ENCODE data around the gene TMEM184B.

Gene TMEM184B

DNA sequence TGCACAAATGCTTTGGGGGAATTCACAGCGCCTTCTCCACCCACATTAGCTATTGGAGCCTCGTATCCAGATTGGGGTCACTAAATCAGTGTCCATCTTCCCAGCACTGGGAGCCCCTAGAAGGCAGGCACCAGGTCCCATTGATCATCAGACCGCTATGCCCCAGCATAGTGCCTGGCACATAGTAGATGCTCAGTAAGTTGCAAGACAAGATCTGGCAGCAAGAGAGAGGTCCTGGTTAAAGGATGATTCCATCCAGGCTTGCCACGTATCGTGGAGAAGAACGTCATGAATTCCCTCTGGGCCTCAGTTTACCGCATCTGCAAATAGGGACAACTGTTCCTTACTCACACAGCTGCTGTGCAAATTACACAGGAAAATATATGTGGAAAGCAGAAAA, 1.7 kb downstream of the TMEM184B start:
- Mint-ChIP-seq H3K27ac (no peak overlapping the region), H3K9me3 (no peaks in the 10 kb centered on the region), H3K4me1 (peaks cover 56% of the 10 kb centered on the region), H3K27me3 (no peaks in the 10 kb centered on the region), H3K36me3 (ENCODE audit: low read depth) (no peaks in the 10 kb centered on the region), H3K4me3 (peak overlapping the region; percentile 82)
- no peak for ATAC-seq
- no peak for DNase-seq

DNA sequence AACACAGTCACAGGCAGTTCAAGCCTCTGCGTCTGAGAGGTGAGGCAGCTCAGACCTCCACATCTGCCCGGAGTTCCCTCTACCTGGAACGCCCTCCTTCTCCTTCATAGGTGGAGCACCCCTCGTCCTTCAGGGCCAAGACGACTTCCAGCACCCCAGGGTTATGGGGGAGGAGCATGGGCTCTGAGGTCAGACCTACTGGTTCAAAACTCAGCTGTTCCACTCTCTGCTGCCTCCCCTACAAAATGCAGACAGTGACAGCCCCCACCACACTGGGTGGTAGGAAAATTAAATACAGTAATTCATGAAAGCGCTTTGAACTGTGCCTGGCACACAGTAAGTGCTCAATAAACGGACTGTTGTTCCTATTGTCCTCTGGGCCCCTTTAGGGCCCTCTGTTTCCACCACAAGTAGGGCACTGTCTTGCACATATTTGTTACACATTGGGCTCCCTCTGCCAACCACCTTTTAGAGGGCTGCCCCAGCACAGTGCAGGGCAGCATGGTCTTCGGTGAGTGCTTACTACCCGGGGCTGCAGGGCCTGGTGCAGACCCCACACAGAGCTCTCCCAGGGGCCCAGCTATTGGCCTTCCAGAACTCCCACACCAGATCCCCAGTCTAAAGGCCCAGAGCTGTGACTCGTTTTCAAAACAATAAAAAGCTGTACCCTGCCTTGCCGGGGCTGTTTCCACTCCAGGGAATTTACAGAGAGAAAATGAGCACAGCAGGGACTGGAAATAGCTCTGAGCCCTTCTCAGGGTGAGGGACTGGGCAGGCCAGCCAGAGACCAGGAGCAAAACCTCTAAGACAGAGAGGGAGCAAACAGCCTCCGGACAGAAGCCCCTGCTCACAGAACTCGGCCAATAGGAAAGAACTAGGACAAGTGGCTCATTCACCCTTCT, 2.5 kb downstream of the TMEM184B start:
- DNase-seq (no peak), ATAC-seq (no peak)
- peaks cover 57% of the 10 kb centered on the region for H3K4me1 Mint-ChIP-seq
- peak overlapping the region; percentile 17 for H3K4me3 Mint-ChIP-seq
- no peaks in the 10 kb centered on the region for H3K36me3 Mint-ChIP-seq (ENCODE audit: low read depth)
- H3K27me3 Mint-ChIP-seq: no peaks in the 10 kb centered on the region
- H3K27ac Mint-ChIP-seq: no peak overlapping the region
- H3K9me3 Mint-ChIP-seq: no peaks in the 10 kb centered on the region

DNA sequence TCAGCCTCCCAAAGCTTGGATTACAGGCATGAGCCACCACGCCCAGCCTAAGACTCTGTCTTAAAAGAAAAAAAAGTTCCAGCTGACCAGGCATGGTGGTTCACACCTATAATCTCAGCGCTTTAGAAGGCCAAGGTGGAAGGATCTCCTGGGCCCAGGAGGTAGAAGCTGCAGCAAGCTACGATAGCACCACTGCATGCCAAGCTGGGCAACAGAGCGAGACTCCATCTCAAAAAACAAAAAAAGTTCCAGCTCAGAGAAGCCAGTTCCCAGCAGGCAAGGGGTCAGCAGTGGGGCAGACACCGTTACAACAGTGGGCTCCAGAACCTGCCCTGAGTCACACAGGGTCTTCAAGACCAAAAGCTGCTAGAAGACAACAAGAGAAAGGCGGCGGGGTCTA, 3.3 kb downstream of the TMEM184B start:
- Mint-ChIP-seq H3K36me3 (ENCODE audit: low read depth) (peaks cover 1% of the 10 kb centered on the region), H3K9me3 (no peaks in the 10 kb centered on the region), H3K4me1 (peaks cover 60% of the 10 kb centered on the region), H3K27me3 (no peaks in the 10 kb centered on the region), H3K4me3 (no peak overlapping the region), H3K27ac (no peak overlapping the region)
- no peak for ATAC-seq
- DNase-seq: no peak

DNA sequence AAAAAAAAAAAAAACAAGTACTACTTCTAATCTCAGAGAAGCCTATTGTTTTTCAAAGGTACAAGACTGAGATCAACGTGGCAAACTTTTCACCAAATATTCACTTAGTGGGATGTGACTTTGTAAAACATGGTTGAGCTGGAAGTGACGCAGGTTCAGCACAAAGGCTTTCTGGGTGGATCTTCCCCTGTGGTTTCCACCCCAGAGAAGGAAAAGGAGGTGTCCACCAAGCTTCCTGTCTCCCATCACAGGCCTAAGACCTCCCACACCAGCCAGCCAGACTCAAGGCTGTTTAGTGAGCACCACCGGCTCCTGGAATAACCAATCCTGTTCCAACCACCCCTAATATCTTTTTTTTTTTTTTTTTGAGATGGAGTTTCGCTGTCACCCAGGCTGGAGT, 5.7 kb downstream of the TMEM184B start:
- Mint-ChIP-seq H3K9me3 (no peaks in the 10 kb centered on the region), H3K27ac (peak overlapping the region; percentile 70), H3K4me3 (no peak overlapping the region), H3K27me3 (no peaks in the 10 kb centered on the region), H3K4me1 (peaks cover 54% of the 10 kb centered on the region), H3K36me3 (ENCODE audit: low read depth) (peaks cover 1% of the 10 kb centered on the region)
- DNase-seq: peak; percentile 45
- ATAC-seq: peak; percentile 55

DNA sequence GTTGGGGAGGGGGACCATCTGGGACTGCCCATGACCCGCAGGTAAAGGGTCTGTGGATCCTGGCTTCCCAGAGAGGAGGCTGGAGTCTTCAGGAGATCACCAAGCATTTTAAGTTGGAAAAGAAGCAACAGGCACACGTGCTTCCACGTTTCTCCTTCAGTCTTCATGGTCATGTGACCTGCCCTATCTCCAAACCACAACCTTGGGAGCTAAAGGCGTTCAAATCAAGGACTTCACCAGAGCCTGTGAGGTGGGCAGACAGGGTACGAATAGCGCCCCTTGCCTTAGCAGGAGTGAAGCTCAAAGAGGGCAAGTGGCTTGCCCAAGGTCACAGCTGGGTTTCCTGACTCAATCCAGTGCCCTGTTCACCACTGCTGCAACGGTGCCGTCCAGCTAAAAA, 6.7 kb downstream of the TMEM184B start:
- no peaks in the 10 kb centered on the region for H3K9me3 Mint-ChIP-seq
- H3K4me3 Mint-ChIP-seq: no peak overlapping the region
- peaks cover 1% of the 10 kb centered on the region for H3K36me3 Mint-ChIP-seq (ENCODE audit: low read depth)
- H3K27ac Mint-ChIP-seq: peak overlapping the region; percentile 70
- no peak for DNase-seq
- no peaks in the 10 kb centered on the region for H3K27me3 Mint-ChIP-seq
- peaks cover 49% of the 10 kb centered on the region for H3K4me1 Mint-ChIP-seq
- no peak for ATAC-seq

DNA sequence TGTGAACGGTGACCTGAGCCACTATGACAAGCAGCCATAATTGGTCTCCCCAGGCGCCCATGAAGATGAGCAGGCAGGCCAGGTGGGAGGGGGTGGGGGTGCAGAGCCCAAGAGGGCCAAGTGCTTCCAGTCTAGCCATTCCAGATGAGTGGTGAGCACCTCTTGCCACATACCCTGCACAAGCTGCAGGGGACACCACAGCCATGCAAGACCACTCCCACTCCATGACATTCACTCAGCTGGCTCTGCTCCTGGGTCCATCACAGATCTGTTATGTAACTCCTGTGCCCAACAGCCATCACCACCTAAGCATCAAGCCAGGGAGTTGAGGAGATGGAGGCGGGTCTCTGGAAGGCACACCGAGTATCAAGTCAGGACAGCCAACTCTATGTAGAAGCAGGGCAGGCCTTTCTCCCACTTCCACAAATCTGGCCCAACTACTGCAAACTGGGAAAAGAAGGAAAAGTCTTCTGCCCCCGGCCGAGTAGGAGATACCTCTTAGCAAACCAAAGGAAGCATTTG, 8.4 kb downstream of the TMEM184B start:
- no peak overlapping the region for H3K27ac Mint-ChIP-seq
- peaks cover 43% of the 10 kb centered on the region for H3K4me1 Mint-ChIP-seq
- ATAC-seq: no peak
- no peaks in the 10 kb centered on the region for H3K9me3 Mint-ChIP-seq
- H3K4me3 Mint-ChIP-seq: no peak overlapping the region
- H3K27me3 Mint-ChIP-seq: no peaks in the 10 kb centered on the region
- H3K36me3 Mint-ChIP-seq (ENCODE audit: low read depth): peaks cover 1% of the 10 kb centered on the region
- DNase-seq: no peak

DNA sequence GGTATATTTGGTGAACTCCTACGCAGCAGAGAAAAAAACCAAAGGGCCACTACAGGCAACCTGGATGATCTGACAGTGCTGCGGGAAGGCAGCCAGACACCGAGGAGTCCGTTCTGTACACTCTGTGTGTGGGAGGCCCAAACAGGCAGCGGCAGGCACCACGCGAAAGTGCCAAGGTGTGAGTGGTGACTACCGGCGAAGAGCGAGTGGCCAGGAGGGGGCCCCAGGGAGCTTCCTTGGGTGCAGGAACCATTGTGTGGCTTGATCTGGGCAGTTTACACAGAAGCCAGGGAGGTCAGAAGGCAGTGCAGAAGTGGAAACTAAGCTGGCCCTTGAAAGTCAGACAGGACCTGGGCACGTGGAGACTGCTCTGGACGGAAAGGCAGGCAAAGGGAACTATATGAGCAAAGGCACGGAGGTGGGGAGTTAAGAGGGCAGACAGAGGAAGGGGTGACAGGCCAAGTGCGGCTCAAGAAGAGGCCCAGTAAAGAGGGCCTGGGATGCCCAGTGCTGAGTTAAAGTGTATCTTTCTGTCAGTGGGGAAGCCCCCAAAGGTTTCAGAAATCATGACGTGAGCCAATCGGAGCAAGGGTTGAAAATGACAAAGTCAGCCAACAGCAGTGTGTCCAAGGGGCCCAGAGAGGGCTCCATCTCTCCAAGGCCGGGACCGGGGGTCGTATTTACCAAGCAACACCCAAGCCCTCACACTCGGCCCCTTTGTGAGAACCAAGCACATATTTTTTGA, 10.6 kb downstream of the TMEM184B start:
- ATAC-seq: peak; percentile 70
- peak; percentile 55 for DNase-seq
- H3K4me1 Mint-ChIP-seq: peaks cover 28% of the 10 kb centered on the region
- H3K9me3 Mint-ChIP-seq: no peaks in the 10 kb centered on the region
- H3K27me3 Mint-ChIP-seq: no peaks in the 10 kb centered on the region
- H3K36me3 Mint-ChIP-seq (ENCODE audit: low read depth): peaks cover 1% of the 10 kb centered on the region
- no peak overlapping the region for H3K4me3 Mint-ChIP-seq
- peak overlapping the region; percentile 63 for H3K27ac Mint-ChIP-seq

DNA sequence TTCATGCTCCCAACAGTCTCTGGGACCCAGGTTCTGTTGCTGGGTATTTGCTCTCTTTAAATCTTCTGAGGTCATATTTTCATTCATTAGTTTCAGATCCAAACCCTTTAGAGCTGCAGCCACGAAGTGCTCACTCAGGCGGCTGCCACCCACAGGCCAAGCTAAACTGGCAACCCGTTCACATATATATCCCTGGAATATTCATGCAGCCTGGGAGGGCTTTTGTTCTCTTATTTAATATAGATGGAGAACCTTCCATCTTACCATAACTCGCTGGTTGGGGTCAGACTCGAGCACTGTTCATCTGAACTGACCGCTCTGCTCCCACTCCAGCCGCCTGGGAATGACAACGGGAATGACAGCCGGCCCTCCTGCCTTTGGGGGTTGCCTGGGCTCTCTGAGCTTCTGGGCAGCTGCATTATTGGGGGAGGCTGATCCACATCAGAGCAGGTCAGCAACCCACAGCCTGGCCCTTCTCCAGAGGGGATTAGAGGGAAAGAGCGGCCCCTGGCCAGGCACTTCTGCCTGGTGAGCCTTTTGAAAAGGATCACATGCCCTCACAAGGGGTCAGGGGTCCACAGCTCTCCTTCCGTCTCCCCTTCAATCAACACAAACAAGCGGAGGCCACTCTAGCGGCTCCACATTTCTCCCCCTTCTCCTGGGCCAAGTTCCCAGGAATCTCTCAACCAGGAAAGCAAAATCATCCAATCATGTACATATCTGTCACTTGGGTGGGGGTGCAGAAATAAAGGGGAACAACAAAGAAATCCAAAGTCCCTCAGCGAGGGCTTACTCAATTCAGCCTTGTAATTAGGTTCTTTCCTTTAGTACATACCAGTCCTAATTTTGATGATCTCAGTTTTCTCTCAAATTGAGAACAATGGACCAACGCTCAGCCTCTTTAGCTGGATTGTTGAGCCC, 11.8 kb downstream of the TMEM184B start:
- Mint-ChIP-seq H3K27me3 (no peaks in the 10 kb centered on the region), H3K4me1 (peaks cover 17% of the 10 kb centered on the region), H3K27ac (no peak overlapping the region), H3K4me3 (no peak overlapping the region), H3K36me3 (ENCODE audit: low read depth) (peaks cover 1% of the 10 kb centered on the region), H3K9me3 (no peaks in the 10 kb centered on the region)
- DNase-seq (no peak), ATAC-seq (no peak)

DNA sequence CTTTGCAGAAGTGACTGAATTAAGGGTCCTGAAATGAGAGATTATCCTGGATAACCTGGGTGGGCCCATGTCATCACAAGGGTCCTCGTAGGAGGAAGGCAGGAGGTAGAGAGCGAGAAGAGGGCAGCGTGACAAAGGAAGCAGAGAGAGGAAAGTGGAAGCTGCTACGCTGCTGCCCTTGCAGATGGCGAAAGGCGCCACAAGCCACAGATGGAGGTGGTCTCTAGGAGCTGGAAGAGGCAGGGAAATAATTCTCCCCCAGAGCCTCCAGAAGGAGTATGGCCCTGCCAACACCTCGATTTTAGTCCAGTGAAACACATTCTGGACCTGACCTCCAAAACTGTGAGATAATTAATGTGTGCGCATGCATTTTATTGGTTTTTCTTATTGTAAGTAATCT, 13.4 kb downstream of the TMEM184B start:
- no peak for DNase-seq
- H3K27ac Mint-ChIP-seq: no peak overlapping the region
- ATAC-seq: no peak
- H3K9me3 Mint-ChIP-seq: no peaks in the 10 kb centered on the region
- H3K27me3 Mint-ChIP-seq: no peaks in the 10 kb centered on the region
- no peak overlapping the region for H3K4me3 Mint-ChIP-seq
- H3K36me3 Mint-ChIP-seq (ENCODE audit: low read depth): no peaks in the 10 kb centered on the region
- H3K4me1 Mint-ChIP-seq: peaks cover 17% of the 10 kb centered on the region

DNA sequence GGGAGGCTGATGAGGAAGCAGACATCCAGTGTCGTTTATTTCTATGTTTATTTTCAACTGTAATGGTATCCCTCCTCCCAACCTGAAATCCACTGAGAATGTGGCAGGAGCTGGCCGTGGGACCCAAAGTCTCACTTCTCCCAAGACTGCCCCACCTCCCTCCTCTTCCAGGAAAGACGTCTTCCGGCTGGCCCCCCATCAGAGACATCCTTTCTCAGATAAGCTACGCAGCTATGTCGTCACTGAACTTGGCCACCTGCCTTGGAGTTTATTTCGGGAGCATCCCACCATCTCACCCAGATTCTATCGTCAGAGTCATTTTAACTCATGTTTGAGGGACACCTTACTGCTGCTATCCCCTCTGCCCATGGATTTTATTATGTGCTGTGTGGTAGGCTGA, 13.9 kb downstream of the TMEM184B start:
- peaks cover 17% of the 10 kb centered on the region for H3K4me1 Mint-ChIP-seq
- DNase-seq: no peak
- no peak for ATAC-seq
- H3K9me3 Mint-ChIP-seq: no peaks in the 10 kb centered on the region
- H3K36me3 Mint-ChIP-seq (ENCODE audit: low read depth): no peaks in the 10 kb centered on the region
- no peak overlapping the region for H3K4me3 Mint-ChIP-seq
- H3K27me3 Mint-ChIP-seq: no peaks in the 10 kb centered on the region
- H3K27ac Mint-ChIP-seq: no peak overlapping the region

DNA sequence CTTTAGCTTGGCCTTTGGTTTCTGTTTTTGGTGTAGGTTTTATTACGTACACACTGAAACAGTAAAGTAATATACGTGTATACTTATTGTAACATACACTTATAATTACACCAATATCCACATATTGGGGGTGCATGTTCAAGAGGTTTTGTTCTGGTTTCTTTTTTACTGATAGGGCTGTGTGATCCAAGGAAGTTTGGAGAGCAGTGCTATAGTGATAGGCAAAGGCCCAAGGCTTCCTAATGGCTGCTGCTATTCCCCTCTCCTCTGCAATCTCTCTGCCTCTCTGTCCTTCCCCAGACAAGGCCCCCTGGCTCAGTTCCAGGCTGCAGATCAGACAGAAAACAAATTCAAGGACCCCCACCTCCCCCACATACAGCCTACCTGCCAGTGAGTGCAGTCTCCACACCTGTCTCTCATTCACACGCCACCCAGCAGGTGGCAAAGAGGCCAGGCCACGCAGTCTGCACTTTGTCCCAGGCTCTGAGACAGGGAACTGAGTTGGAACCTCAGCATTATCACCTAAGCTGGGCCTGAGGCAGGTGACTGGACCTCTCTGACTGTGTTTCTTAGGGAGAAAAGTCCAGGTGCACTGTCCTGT, 15.1 kb downstream of the TMEM184B start:
- no peaks in the 10 kb centered on the region for H3K27me3 Mint-ChIP-seq
- H3K27ac Mint-ChIP-seq: no peak overlapping the region
- ATAC-seq (no peak), DNase-seq (no peak)
- no peaks in the 10 kb centered on the region for H3K36me3 Mint-ChIP-seq (ENCODE audit: low read depth)
- H3K9me3 Mint-ChIP-seq: no peaks in the 10 kb centered on the region
- no peak overlapping the region for H3K4me3 Mint-ChIP-seq
- peaks cover 17% of the 10 kb centered on the region for H3K4me1 Mint-ChIP-seq

DNA sequence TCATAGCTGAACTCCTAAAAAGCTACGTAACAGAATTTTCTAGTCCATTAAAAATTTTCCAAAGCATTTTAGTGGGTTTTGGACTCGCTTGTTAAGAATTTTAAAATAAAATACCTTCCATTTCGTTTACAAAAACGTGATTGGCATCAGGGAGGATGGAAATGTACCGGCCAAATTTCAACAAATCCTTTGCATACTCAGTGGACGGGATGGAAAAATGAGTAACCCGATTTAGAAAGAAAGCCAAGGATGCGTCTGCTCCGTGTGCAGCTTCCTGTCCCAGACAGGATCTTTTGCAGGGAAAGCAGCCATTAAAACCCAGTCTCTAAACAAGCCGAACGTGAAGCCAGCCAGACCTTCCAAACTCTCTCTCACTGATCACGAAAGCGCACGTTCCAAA, 15.6 kb downstream of the TMEM184B start:
- Mint-ChIP-seq H3K27ac (no peak overlapping the region), H3K27me3 (no peaks in the 10 kb centered on the region), H3K36me3 (ENCODE audit: low read depth) (no peaks in the 10 kb centered on the region), H3K4me1 (peaks cover 14% of the 10 kb centered on the region), H3K9me3 (no peaks in the 10 kb centered on the region), H3K4me3 (no peak overlapping the region)
- ATAC-seq (no peak), DNase-seq (no peak)

DNA sequence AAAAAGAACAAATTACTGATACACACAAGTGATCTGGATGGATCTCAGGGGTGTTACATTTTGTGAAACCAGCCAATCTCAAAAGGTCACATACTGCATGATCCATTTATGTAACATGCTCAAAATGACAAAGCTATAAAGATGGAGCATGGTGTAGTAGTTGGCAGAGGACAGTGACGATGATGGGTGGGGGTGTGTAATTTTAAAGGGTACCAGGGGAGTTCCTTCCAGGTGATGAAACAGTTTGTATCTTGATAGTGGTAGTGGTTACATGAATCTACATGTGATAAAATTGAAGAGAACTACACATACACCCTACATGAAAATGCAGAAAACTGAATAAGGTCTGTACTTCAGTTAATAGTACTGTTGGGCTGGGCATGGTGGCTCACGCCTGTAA, 17.1 kb downstream of the TMEM184B start:
- no peak for ATAC-seq
- no peaks in the 10 kb centered on the region for H3K27me3 Mint-ChIP-seq
- no peak for DNase-seq
- no peaks in the 10 kb centered on the region for H3K36me3 Mint-ChIP-seq (ENCODE audit: low read depth)
- H3K4me3 Mint-ChIP-seq: no peak overlapping the region
- peaks cover 8% of the 10 kb centered on the region for H3K4me1 Mint-ChIP-seq
- H3K27ac Mint-ChIP-seq: no peak overlapping the region
- no peaks in the 10 kb centered on the region for H3K9me3 Mint-ChIP-seq

DNA sequence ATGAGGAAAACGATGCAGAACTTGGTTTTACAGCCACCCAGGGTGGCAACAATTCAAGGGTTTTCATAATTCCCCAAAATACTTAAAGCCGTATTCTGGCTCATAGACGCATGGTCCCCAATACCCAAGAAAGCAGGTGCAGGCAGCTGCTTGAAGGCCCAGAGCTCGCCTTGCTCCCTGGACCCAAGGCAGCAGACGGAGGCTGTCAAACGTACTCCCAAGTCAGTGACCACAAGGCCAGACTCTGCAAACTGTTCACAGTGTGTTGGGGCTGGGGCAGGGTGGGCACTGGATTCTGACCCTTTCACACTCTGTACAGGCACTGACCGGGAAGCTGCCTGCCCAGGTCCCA, 21.5 kb downstream of the TMEM184B start:
- H3K4me1 Mint-ChIP-seq: peaks cover 3% of the 10 kb centered on the region
- H3K27me3 Mint-ChIP-seq: no peaks in the 10 kb centered on the region
- no peak for ATAC-seq
- H3K4me3 Mint-ChIP-seq: no peak overlapping the region
- no peak overlapping the region for H3K27ac Mint-ChIP-seq
- no peaks in the 10 kb centered on the region for H3K9me3 Mint-ChIP-seq
- DNase-seq: no peak
- H3K36me3 Mint-ChIP-seq (ENCODE audit: low read depth): peaks cover 8% of the 10 kb centered on the region
